Effector CD8-positive, alpha-beta T cell (primary cell): Measurements from ENCODE around the gene APOBEC3B.
"Not testable (repeated sequence)": the region's sequence is repeated elsewhere in the genome, so short reads cannot be mapped to it uniquely, and the experiment has no call there.

Experiments
- DNase-seq: peaks from one replicate; lab custom pipeline; 2025; lab: John Stamatoyannopoulos, UW
- total RNA-seq, 4 experiments: gene quantifications; one replicate each; lab custom pipeline; 2026; lab: John Stamatoyannopoulos, UW

APOBEC3B gene
- 0.18 to 1.3 (median 0.66) reads per million in 4 experiments for total RNA-seq

GRCh38 chr22:38981992-38982927 lies at the start of gene APOBEC3B:
APOBEC3B (plus strand) TSS chr22:38982347; CDS start chr22:38982454, 107 bp downstream.
- no peak for DNase-seq

DNA sequence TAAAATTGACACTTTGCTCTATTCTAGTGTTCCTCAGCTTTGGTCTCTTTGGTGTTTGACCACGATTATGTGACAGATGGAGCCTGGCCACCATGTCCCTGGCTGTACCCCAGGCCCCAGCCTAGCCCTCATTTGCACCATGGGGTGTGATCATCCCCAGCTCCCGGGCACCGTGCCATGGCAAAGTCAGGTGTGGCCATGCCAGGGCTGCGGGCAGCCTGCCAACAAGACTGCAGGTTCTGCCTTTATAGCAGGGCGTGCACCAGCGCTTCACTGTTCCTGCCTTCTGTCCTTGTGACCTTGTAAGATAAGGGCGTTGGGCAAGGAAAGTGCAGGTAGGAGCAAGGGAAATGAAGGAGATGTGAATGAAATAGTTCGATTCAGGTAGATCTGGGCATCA lies 47.1 kb upstream of the APOBEC3B start:
- DNase-seq = no peak

DNA sequence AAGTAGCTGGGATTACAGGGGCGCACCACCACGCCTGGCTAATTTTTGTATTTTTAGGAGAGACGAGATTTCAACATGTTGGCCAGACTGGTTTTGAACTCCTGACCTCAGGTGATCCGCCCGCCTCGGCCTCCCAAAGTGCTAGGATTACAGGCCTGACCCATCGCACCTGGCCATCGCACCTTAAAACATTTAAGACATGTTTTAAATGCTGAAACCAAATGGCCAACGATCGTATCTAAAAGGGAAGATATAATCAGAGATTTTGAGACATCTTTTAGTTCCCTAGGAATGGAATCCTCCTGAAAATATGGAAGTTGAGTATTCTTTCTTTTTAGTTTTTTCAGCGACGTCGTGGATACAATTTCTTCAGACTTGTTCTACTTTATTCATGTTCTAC lies 46.5 kb upstream of the APOBEC3B start:
- DNase-seq = no peak

- DNase-seq = no peak
Observed at GRCh38 chr22:38936562-38936961, 45.6 kb upstream of the APOBEC3B start.

DNA sequence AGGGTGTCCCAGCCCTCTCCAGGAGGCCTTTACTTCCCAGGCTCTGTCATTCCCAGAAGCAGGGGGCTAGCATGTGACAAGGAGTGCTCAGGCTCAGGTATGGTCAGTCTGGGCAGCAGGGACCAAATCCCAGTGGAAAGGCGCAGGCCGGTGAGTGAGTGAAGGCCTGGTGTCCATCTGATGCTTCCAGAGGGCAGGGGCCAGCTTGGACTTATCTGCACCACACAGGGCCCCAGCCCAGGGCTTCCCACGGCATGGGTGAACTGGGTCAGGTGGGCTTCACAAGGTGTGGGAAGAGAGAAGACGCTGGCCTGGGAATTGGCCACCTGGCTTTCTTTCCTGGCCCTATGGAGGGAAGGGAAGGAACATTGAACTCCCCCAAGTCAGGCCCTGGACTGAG lies 45.1 kb upstream of the APOBEC3B start:
- no peak for DNase-seq

DNA sequence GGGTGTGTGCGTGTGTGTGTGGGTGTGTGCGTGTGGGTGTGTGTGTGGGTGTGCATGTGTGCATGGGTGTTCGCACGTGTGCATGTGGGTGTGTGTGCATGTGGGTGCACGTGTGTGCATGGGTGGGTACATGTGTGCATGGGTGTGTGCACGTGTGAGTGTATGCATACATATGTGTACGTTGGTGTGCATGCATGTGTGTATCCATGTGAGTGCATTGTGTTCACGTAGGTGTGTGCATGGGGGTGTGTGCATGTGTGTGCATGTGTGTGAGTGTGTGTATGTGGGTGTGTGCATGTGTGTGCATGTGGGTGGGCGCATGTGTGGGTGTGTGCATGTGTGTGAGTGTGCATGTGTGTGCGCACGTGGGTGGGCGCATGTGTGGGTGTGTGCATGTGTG lies 44.6 kb upstream of the APOBEC3B start:
- DNase-seq = no peak

- DNase-seq = no peak
Observed at GRCh38 chr22:38938221-38938620, 43.9 kb upstream of the APOBEC3B start.

DNA sequence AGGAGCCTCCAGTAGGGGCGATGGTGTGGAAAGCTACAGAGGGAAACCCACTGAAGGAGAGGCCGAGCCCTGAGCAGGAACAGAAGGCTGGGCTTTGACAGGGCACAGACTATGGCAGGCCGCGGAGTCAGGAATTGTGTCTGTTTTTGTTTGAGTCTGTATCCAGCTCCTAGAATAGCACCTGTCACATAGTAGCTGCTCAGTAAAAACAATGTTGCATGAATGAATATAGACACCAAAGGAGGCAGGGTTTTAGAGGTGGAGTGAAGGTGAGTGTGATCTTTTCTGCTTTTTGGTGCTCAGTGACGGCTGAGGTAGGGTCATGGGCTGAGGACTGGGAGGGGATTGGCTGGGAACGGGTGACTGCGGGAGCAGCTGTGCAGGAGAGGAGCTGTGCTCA lies 43.2 kb upstream of the APOBEC3B start:
- DNase-seq = no peak

DNA sequence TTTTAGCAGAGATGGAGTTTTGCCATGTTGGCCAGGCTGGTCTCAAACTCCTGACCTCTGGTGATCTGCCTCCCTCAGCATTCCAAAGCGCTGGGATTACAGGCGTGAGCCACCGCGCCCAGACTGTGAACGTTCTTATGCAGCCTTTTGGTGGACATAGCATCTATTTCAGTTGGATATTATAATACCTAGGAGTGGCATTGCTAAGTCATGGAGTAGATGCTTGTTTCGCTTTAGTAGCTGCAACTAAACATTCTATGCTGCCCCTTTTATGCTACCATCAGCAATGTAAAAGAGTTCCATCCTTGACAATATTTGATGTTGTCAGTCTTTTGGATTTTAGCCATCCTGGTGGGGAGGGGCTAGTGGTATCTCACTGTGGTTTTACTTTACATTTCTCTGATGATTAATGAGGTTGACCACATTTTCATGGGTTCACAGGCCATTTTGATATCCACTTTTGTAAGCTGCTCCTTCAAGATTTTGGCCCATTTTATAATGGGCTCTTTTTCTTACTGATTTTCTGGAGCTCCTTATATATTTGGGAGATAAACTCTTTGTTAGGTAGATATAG lies 41.2 kb upstream of the APOBEC3B start:
- no peak for DNase-seq

DNA sequence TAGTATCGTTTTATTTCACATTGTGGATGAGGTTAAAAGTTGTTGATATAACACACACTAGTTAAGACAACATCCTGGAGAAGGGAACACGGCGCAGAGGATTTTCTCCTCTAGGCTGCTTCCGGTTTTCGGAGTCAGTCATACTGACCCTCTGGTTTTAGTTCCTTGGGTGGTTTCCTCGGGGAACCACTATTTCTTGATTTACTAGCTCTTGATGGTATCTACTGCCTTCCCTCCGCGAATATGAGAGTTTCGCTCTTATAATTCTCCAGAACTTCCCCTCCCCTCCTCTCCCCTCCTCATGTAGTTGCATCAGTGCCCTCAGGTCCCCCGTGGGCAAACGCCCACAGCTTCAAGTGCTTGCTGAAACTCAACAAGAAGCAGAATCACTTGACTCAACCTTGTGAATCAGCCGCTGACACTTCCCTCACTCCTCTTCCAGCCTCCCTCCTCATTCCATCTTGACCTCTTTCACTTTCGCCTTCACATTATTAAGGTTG lies 40.6 kb upstream of the APOBEC3B start:
- no peak for DNase-seq

- no peak for DNase-seq
Observed at GRCh38 chr22:38942702-38943101, 39.4 kb upstream of the APOBEC3B start.

DNA sequence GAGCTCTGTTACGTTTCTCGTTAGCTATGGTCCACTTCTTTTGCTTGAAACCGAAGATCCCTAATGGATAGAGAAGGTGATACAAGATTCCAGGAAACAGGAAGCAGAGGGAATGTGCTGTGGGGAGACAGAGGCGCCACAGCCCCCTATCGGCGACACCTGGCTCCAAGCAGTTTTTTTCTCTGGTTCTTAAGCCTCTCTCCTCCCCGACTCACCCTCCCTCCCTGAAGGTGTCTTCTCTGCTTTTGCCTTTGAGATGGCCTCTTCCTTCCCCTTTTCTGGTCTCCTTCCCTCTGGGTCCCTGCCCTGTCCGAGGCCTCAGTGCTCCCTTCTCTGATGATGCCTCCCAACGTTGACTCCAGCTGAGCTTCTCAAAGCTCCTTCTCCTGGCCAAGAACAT lies 38.9 kb upstream of the APOBEC3B start:
- DNase-seq = no peak

DNA sequence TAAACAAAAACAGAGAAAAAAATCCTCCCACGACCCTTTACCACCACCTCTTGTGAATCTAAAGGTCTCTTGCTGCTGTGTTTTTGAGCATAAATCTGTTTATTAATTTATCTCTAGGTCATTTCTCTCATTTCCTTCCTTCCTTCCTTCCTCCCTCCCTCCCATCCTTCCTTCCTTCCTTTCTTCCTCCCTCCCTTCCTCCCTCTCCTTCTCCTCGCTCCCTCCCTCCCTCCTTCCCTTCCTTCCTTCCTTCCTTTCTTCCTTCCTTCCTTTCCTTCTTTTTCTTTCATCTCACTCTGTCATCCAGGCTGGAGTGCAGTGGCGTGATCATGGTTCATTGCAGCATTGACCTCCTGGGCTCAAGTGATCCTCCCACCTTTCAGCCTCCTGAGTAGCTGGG lies 38.3 kb upstream of the APOBEC3B start:
- no peak for DNase-seq

DNA sequence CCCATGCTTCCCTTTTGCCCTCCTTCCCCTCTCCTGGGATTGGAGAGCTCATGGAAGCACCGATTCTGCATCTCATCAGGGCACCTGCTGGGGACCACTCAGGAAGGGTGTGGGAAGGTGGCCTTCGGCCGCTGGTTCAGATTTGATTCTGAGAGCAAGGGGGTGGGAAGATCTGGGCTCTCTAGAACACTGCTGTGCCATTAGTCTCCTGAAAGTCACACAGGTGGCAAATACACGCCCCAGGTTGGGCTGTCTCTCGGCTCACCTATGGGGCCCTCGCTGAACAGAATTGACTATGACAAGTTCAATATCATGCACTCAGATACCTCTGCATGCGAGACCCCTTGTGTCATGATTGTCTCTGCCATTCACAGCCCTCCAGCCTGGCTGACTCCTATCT lies 37.5 kb upstream of the APOBEC3B start:
- DNase-seq = no peak

- DNase-seq = not testable (repeated sequence)
Observed at GRCh38 chr22:38945706-38946338, 36.3 kb upstream of the APOBEC3B start.

DNA sequence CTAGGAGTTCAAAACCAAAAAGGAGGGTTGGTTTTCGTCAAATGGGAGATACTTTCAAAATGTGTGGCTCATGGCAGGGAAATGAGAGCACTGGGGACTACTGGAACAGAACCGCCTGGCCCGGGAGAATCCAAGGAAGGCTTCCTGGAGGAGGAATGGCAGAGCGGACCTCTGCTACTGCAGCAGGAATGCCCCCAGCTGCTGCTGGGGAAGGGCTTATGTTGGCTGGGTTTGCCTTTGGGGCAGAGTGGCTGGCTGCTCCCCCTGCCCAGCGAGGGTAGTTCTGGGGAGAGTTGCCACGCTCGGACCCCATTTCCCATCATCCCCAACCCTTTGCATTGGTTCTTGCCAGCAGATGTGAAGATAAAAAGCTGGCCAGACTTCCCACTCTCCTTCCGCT lies 35.4 kb upstream of the APOBEC3B start:
- DNase-seq = no peak

GRCh38 chr22:38947321-38948140 lies 34.6 kb upstream of the APOBEC3B start:
- DNase-seq = no peak

DNA sequence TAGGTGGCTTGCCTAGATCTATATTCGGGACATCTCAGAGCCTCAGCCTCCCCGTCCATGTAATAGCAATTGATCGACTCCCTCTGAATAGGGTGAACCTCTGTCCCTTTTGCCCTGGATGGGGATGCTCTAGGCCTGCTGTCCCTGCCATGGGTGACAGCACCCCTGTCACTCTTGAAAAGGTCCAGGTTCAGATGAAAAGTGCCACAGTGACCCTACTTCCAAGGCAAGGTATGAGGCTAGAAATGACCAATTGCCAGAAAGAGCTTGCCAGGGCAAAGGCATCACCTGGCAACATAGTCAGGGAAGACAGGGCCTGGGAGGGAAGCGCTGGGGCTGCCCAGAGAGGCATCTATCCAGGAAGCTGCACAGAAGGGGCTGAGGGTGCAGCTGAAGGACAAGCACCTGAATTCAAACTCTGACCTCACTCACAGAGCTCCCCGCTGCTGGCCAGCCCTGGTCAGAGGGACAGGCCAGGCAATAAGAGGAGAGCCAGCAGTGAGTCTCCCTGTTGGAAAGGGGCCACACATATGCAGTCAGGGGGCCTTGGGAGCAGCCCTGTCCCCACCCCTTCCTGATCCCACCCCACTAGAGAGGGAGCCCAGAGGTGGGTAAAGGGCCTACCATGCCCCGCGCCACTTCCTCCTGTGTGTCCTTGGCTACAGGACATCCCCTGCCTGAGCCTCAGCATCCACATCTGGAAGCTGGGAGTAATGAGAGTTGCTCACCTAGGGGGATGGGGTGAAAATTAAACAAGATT lies 33.8 kb upstream of the APOBEC3B start:
- DNase-seq = no peak

DNA sequence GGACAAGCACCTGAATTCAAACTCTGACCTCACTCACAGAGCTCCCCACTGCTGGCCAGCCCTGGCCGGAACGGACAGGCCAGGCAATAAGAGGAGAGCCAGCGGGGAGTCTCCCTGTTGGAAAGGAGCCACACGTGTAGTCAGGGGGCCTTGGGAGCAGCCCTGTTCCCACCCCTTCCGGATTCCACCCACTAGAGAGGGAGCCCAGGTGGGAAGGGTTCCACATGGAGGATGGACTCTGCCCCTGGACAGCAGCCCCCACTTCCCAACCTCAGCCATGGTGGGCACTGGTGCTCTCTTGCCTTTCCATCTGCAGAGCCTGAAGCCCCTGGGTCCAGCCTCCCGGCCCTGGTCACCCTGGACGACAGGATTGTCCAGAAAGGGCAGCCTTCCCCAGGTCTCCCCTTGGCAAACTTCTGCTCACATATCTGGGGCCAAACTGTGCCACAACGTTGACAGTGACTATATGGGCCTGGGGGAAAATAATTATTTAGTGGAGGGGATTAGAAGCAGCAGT lies 32.2 kb upstream of the APOBEC3B start:
- DNase-seq = no peak

DNA sequence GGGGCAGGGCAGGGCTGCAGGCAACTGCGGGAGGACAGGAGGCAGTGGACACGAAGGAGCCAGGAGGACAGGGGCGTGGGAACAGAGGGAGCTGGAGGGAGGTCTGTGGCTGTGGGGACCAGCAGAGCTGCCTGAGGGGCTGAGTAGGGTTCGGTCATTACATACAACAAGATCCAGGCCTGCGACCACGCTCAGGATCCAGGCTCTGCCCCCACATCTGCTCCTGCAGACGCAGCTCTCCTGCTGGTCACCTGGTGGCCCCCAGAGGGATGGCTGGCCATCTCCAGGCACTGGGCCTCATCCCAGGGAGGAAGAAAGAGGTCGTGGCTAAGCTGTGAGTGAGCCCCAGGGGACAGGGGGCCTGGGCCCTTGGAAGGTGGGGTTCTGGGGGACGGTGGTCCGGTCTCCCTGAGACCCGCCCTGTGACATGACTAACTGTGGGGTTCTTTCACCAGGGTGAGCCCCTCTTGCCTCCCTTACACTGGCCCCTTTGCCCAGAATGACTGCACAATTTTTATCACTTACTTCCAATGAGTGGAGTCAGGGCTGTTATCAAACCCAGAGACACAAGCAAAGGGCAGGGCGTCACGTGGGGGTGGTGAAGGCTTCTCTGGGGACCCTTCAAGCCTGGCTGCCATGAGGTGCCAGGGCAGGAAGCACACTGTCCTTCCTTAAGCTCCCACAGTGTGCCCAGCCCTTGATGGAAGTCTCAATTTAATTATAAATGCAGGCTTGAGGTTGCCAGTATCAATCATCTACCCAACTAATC lies 31.4 kb upstream of the APOBEC3B start:
- DNase-seq = no peak
